Loucy (cell line): ENCODE results near the gene GJB1.

ENCODE experiments used
- EZH2phosphoT487 ChIP-seq: fragments of 200-600 bp; IDR thresholded peaks from 2 replicates; pipeline ENCODE4 v1.6.1; 2018; ENCODE audit warnings: antibody characterized with exemption, mild to moderate bottlenecking, moderate library complexity, borderline replicate concordance
- TF ChIP-seq, protein P1 (sequence below): fragments of 200-600 bp; sonication (generic); conservative IDR thresholded peaks from 2 replicates; pipeline ENCODE4 v1.5.1; 2014; ENCODE audit warnings: mild to moderate bottlenecking, antibody characterized with exemption, low read length

DNA sequence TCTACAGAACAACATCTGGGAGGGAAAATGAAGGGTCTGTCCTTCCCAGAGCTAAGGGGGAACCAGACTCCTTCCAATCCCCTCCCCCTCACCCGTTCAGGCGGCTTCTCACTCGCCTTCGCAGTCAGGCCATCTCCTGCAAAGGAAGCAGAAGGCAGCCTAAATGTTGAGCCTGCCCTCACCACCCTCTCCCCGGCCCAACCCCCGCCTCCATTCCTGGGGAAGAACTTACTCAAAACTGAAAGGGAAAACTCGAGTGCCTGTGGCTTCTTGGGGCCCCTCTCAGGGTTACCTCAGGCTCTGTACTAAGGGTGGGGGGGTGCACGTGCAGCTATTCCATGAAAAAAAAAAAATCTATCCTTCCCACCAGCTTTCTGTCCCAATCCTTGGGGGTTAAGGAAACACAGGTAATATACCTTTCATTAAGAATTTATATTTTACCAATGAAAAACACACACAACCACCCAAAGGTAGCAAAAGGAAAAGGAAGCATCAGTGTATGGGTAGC lies 28.5 kb downstream of the GJB1 start:
- TF ChIP-seq, protein P1, sequence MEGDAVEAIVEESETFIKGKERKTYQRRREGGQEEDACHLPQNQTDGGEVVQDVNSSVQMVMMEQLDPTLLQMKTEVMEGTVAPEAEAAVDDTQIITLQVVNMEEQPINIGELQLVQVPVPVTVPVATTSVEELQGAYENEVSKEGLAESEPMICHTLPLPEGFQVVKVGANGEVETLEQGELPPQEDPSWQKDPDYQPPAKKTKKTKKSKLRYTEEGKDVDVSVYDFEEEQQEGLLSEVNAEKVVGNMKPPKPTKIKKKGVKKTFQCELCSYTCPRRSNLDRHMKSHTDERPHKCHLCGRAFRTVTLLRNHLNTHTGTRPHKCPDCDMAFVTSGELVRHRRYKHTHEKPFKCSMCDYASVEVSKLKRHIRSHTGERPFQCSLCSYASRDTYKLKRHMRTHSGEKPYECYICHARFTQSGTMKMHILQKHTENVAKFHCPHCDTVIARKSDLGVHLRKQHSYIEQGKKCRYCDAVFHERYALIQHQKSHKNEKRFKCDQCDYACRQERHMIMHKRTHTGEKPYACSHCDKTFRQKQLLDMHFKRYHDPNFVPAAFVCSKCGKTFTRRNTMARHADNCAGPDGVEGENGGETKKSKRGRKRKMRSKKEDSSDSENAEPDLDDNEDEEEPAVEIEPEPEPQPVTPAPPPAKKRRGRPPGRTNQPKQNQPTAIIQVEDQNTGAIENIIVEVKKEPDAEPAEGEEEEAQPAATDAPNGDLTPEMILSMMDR = no peak
- TF ChIP-seq EZH2phosphoT487 = no peak
